GM10266 (cell line): Measurements from ENCODE around the gene ST8SIA2.

Source experiments
- DNase-seq: peaks from one replicate; pipeline ENCODE4 v3.0.0; 2012; ENCODE audit errors: extremely low spot score
- CTCF ChIP-seq: IDR thresholded peaks from 2 replicates; pipeline ENCODE4 v1.5.1; 2012; ENCODE audit warnings: mild to moderate bottlenecking, low read depth; ENCODE audit not compliant: control insufficient read depth, insufficient read depth; ENCODE audit errors: missing control alignments

The ST8SIA2 gene

GRCh38 chr15:92480361-92480760 is 86.7 kb downstream of the ST8SIA2 start:
- DNase-seq: no peak
- TF ChIP-seq CTCF: no peak

DNA sequence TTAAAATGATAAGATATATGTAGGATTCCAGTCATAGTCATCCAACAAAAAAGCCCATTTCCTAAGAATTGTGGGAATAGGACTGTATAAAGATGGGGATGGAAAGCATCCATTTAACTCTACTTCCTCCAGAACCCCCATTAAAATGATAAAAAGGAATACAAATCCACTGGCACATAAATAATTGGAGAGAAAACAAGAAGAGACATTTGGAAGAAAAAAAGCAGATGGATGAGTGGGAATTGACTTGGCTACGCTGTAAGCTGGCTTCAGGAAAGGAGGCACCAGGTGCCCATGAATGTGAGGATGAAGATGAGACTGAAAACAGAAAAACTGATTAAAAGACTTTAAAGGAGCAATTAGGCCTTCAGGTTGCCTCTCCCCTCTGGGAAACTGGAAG is 91.8 kb downstream of the ST8SIA2 start:
- DNase-seq: no peak
- no peak for TF ChIP-seq CTCF

DNA sequence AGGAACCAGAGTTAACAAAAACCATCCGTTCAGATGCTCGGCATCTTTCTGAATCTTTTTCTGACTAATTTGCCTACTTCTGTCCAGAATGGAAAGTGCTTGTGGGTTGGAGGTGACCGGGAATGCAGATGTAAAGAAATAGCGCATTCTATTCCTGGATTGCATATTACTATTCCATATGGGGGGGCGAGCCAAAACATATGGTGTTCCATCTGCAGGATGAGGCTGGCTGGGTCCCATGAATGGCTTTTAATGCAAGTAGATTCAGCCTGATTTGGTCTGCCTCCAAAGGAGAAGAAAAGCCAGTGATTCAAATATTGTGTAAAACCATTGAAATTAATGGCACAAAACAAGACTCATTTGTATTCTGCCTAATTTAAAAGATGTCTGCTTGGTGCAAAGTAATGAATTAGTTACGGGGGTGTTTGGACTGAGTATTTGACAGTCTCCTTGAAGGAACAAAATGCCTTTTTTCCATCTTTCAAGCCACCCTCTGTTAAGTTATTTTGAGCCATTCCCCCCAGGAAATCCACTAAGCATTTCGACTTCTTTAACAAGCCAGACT is 99.0 kb downstream of the ST8SIA2 start:
- no peak for DNase-seq
- no peak for TF ChIP-seq CTCF

GRCh38 chr15:92494806-92495336 is 101.2 kb downstream of the ST8SIA2 start:
- DNase-seq: no peak
- TF ChIP-seq CTCF: no peak

DNA sequence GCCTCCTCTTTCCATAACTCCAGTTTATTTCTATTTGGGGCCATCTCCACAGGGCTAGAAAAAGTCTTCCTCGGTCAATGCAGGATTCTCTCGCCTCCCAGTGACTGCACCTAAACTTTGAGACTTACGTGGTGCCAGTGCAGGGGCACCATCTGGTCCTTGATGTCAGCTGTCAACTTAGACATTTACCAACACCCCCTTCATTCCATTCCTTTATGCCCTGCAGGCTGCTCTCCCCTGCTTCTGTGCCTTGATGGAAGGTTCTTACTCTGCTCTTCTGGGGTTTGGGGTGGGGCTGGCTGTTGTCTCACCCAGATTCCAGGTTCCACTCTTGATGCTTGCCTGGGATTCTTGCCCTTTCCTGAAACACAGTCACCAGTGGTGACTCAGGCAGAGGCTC is 101.8 kb downstream of the ST8SIA2 start:
- no peak for DNase-seq
- TF ChIP-seq CTCF: no peak

GRCh38 chr15:92499731-92500530 is 106.2 kb downstream of the ST8SIA2 start:
- no peak for DNase-seq
- TF ChIP-seq CTCF: no peak

- TF ChIP-seq CTCF: no peak
- no peak for DNase-seq
Measured at GRCh38 chr15:92502336-92502735, 108.7 kb downstream of the ST8SIA2 start.
